MM.1S (cell line): ENCODE data around the gene SDSL.

ENCODE experiments used
- DNase-seq: peaks from one replicate; pipeline ENCODE4 v3.0.0-alpha.2; 2015
- H2AFZ ChIP-seq: fragments of 300-600 bp; sonication (generic); 2 replicates; pipeline ENCODE4 v1.6.0; 2016; ENCODE audit warnings: antibody characterized with exemption, low read length
- H3F3A ChIP-seq: fragments of 300-600 bp; sonication (generic); 2 replicates; pipeline ENCODE4 v1.6.1; 2016; ENCODE audit warnings: mild to moderate bottlenecking, antibody characterized with exemption, low read length, moderate library complexity, mixed read lengths; ENCODE audit not compliant: insufficient read depth
- H3K27ac ChIP-seq: fragments of 300-600 bp; sonication (generic); 2 replicates; pipeline ENCODE4 v1.5.1; 2016; ENCODE audit warnings: mild to moderate bottlenecking, low read length
- H3K27me3 ChIP-seq: fragments of 300-600 bp; sonication (generic); replicated peaks from 2 replicates; pipeline ENCODE4 v1.6.0; 2016; ENCODE audit warnings: low read length; ENCODE audit not compliant: insufficient read depth
- H3K36me3 ChIP-seq: fragments of 300-600 bp; sonication (generic); replicated peaks from 2 replicates; pipeline ENCODE4 v1.6.1; 2016; ENCODE audit warnings: mild to moderate bottlenecking, low read length, mixed read lengths; ENCODE audit not compliant: insufficient read depth
- H3K4me1 ChIP-seq: fragments of 300-600 bp; sonication (generic); 2 replicates; pipeline ENCODE4 v1.6.1; 2016; ENCODE audit warnings: low read length, mixed read lengths
- H3K4me2 ChIP-seq: fragments of 300-600 bp; sonication (generic); 2 replicates; pipeline ENCODE4 v1.6.0; 2016; ENCODE audit warnings: low read depth, low read length
- H3K4me3 ChIP-seq: fragments of 300-600 bp; sonication (generic); 2 replicates; pipeline ENCODE4 v1.5.1; 2016; ENCODE audit warnings: low read length, mixed read lengths
- H3K79me2 ChIP-seq: fragments of 300-600 bp; sonication (generic); 2 replicates; pipeline ENCODE4 v1.6.1; 2016; ENCODE audit warnings: mixed run types, low read length, mixed read lengths
- H3K9ac ChIP-seq: fragments of 300-600 bp; sonication (generic); 2 replicates; pipeline ENCODE4 v1.6.1; 2016; ENCODE audit warnings: low read length, mixed read lengths
- H3K9me2 ChIP-seq: fragments of 300-600 bp; sonication (generic); replicated peaks from 2 replicates; pipeline ENCODE4 v1.6.1; 2016; ENCODE audit warnings: mild to moderate bottlenecking, low read length, mixed read lengths; ENCODE audit not compliant: insufficient read depth
- H3K9me3 ChIP-seq: fragments of 300-600 bp; sonication (generic); replicated peaks from 2 replicates; pipeline ENCODE4 v1.6.1; 2016; ENCODE audit warnings: mild to moderate bottlenecking, low read length, mixed read lengths; ENCODE audit not compliant: insufficient read depth
- H4K20me1 ChIP-seq: fragments of 300-600 bp; sonication (generic); 2 replicates; pipeline ENCODE4 v1.6.1; 2016; ENCODE audit warnings: mild to moderate bottlenecking, low read length, moderate library complexity, mixed read lengths; ENCODE audit not compliant: insufficient read depth
- CTCF ChIP-seq: fragments of 300-600 bp; sonication (generic); IDR thresholded peaks from 2 replicates; pipeline ENCODE4 v1.5.1; 2016; ENCODE audit warnings: antibody characterized with exemption, low read length, mixed read lengths
- EZH2 ChIP-seq: fragments of 300-600 bp; sonication (generic); optimal IDR thresholded peaks from 2 replicates; pipeline ENCODE3; 2017; ENCODE audit warnings: low read depth, mild to moderate bottlenecking, antibody characterized with exemption, low read length, mixed read lengths
- EZH2phosphoT487 ChIP-seq: fragments of 300-600 bp; sonication (generic); IDR thresholded peaks from 2 replicates; pipeline ENCODE4 v1.6.1; 2018; ENCODE audit warnings: antibody characterized with exemption, low read length

The SDSL gene

GRCh38 chr12:113466454-113467141 is 44.4 kb downstream of the SDSL start:
- Histone ChIP-seq H3K79me2 (no peaks in the 10 kb centered on the region), H2AFZ (no peak overlapping the region), H3K27me3 (peaks cover 43% of the 10 kb centered on the region), H3K27ac (no peak overlapping the region), H3K4me3 (no peak overlapping the region), H3K9me3 (no peaks in the 10 kb centered on the region), H3K36me3 (no peaks in the 10 kb centered on the region), H3K9ac (no peak overlapping the region), H3K4me2 (no peak overlapping the region), H4K20me1 (no peaks in the 10 kb centered on the region), H3F3A (no peaks in the 10 kb centered on the region), H3K4me1 (no peaks in the 10 kb centered on the region), H3K9me2 (no peaks in the 10 kb centered on the region)
- TF ChIP-seq EZH2 (no peak), EZH2phosphoT487 (no peak), CTCF (no peak)
- no peak for DNase-seq

- no peaks in the 10 kb centered on the region for H3K9me2 ChIP-seq
- H3K79me2 ChIP-seq = no peaks in the 10 kb centered on the region
- no peak overlapping the region for H3K27ac ChIP-seq
- no peaks in the 10 kb centered on the region for H3K36me3 ChIP-seq
- H4K20me1 ChIP-seq = no peaks in the 10 kb centered on the region
- H3K4me3 ChIP-seq = no peak overlapping the region
- no peak overlapping the region for H2AFZ ChIP-seq
- no peak overlapping the region for H3K9ac ChIP-seq
- no peak overlapping the region for H3K4me2 ChIP-seq
- TF ChIP-seq EZH2phosphoT487 = no peak
- TF ChIP-seq EZH2 = no peak
- no peak for TF ChIP-seq CTCF
- H3K27me3 ChIP-seq = peaks cover 48% of the 10 kb centered on the region
- H3K9me3 ChIP-seq = no peaks in the 10 kb centered on the region
- no peak for DNase-seq
- H3F3A ChIP-seq = no peaks in the 10 kb centered on the region
- no peaks in the 10 kb centered on the region for H3K4me1 ChIP-seq
Measured at GRCh38 chr12:113467142-113467501, 44.9 kb downstream of the SDSL start.

GRCh38 chr12:113467502-113468364 is 45.6 kb downstream of the SDSL start:
- no peaks in the 10 kb centered on the region for H3F3A ChIP-seq
- H3K9me2 ChIP-seq = no peaks in the 10 kb centered on the region
- TF ChIP-seq EZH2phosphoT487 (no peak), EZH2 (no peak), CTCF (no peak)
- H3K36me3 ChIP-seq = no peaks in the 10 kb centered on the region
- no peaks in the 10 kb centered on the region for H3K79me2 ChIP-seq
- no peaks in the 10 kb centered on the region for H3K9me3 ChIP-seq
- H3K4me2 ChIP-seq = no peak overlapping the region
- no peaks in the 10 kb centered on the region for H4K20me1 ChIP-seq
- no peak overlapping the region for H3K4me3 ChIP-seq
- no peak overlapping the region for H3K27ac ChIP-seq
- H3K4me1 ChIP-seq = no peaks in the 10 kb centered on the region
- H2AFZ ChIP-seq = no peak overlapping the region
- no peak for DNase-seq
- H3K27me3 ChIP-seq = peaks cover 54% of the 10 kb centered on the region
- H3K9ac ChIP-seq = no peak overlapping the region
